ENCODE data around the gene NUP210.

NUP210 gene

DNA sequence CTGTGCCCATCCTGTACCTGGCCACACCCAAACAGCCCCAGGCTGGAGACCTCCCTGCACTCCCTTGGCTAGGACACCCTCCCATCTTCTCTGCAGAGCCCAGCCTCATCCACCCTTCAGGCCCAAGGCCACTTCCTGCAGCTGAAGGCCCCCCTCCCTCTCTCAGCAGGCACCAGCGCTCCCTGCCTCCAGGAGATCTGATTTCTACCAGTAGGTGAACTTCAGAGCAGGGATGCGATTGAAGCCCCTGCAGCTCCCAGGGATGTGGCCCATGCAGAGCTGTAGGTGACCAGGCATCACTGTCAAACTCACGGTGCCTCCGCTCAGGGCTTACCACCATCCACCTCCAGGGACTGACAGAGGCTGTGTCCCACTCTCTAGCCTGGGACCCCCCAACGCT lies 96.3 kb downstream of the NUP210 start:
- DNase-seq (ENCODE audit: low read depth in 3 of 3) = no peak

DNA sequence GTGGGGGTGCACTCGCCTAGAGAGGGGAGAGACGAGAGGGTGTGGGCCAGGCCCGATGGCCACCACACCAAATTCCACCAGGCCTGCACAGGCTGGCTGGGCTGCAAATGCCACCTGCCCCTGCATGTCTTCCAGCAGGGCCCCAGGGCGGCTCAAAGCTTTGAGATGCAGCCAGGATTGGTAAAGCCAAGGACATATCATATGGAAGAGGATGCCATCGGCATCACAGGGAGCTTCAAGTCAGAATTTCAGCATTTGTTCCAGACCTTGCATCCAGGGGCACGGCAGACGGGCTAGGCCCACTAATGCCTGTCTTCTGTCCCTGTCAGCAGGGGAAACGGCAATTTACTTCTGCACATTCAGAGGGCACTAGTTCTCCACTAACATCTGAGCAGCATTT lies 97.8 kb downstream of the NUP210 start:
- DNase-seq (ENCODE audit: low read depth in 3 of 3) = no peak

DNA sequence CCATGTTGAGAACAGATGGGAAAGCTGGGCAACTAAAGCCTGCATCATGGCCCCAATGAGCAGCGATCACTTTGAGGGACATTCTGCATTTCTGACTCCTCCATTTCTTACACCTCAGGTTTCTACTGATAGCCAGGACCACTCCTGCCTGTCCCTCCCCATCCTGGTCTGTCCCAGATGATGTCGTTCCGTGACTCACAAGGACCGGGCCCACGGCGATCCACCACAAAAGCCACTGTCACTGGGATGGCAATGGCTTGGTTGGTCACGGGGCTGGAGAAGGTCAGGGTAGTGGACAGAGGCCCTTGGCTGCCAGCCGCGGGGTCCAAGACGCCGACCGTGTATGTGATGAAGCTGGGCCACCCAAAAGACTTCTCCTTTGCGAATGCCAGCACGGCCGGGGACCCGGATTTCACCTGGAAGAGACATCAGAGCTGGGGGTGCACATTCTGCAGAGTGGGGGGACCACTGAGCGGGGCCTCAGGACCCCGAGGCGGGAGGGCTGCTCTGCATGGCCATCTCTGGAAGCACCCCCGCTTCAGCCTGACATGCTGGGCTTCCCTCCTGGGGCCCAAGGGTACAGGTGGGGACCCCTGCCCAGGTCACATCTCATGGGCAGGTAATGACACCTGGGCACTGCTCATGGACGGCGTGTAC lies 100.4 kb downstream of the NUP210 start:
- DNase-seq (ENCODE audit: low read depth in 3 of 3) = no peak

DNA sequence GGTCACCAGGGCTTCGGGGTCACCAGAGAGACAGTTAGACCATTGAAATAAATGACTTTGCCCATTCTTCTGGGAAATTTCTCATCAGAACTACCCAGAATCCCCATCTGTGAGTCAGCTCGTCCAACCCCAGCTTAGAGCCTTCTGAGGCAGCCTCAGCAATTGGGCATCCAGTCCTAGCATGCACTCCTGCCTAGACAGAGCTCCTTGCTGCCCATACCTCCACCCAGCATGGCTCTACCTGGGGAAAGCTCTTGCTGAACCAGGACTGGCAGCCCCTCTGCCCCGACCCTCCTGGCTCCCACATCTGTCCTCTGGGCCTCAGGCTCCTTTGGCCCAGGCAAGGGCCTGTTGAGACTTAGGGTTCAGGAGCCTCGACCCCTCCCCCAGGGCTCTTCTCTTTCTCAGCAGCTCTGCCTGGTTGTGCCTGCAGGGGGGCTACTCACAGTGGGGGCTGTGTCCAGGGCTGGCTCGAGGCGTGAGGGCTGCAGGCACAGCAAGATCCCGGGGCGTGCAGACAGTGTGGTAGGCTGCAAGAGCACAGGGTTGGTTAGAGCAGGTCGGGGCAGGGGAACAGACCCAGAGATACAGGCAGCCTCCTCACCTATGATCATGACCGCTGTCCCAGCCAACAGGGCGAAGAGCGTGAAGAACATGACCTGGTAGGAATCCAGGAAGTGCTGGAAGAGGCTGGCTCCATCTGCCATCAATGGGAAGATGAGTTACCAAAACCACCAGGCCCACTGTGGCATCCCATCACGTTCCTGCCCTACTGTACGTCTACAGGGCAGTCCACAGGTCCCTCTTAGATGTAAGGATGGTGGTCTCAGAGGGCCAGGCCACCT lies 101.3 kb downstream of the NUP210 start:
- DNase-seq (ENCODE audit: low read depth in 3 of 3) = no peak

DNA sequence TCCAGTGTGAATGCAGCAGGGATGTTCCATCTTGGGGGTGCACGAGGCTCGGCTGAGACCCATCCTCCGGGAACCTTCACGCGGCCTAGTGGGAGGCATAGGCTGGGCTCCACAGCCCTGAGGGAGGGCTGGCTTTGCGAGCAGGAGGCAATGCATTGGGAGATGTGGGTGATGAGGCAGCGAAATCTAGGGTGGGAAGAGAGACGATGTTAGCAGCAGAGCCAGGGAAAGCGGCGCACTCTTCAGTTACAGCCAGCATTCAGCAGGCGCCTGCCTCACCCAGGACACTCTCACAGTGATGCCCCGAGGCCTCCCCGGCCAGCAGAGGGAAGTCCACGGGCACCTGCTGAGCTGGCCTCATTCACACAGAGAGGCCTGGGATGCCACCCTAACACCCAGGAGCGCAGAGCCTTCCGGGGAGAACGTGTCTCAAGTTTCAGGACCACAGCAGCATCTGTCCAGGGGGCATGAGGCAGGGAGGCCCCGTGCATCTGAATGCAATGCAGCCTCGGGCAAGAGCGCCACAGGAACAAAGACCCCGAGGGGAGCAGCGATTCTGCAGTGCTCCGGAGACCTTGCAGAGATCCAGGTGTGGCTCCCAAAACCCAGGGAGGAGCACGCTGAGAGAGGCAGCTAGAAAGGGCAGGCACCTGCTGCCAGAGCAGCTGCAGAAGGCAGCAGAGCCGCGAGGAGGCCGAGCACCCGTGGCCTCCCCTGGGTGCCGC lies 102.4 kb downstream of the NUP210 start:
- DNase-seq (ENCODE audit: low read depth in 3 of 3) = no peak

DNA sequence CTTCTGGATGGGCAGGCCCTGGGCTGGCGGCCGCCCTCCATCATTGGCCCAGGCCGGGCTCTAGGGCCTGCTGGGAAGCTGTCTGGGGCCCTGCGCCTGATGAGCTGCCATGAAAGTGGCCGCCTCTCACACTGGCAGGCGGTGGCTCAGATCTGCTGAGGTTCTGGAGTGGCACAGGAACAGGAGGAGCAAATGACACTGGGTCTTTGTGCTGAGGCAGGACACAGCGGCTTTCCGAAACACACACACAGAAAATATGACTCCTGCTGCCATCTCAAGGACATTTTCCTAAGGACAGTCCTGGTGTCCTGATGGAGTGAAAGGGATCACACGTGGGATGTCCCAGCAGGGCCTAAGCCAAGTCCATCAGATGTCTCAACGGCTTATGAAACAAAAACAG lies 103.5 kb downstream of the NUP210 start:
- no peak for DNase-seq (ENCODE audit: low read depth in 3 of 3)

DNA sequence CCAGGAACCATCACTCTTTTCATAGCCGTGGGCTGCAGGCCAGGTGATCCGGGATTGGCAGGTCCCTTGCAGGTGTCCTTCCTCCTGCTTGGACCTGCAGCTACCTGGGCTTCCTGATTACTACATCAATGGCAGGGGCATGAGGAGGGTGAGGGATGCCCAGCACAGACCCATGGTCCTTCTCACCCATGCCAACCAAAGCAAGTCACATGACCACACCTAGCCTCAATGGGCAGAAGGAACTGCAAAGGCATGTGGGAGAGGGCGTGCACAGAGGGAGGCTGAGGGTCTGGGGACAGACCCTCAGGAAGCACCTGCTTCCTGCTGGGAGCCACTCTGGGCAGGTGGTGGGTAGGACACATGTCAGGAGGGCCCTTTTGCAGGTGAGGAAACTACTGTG lies 105.2 kb downstream of the NUP210 start:
- no peak for DNase-seq (ENCODE audit: low read depth in 3 of 3)

DNA sequence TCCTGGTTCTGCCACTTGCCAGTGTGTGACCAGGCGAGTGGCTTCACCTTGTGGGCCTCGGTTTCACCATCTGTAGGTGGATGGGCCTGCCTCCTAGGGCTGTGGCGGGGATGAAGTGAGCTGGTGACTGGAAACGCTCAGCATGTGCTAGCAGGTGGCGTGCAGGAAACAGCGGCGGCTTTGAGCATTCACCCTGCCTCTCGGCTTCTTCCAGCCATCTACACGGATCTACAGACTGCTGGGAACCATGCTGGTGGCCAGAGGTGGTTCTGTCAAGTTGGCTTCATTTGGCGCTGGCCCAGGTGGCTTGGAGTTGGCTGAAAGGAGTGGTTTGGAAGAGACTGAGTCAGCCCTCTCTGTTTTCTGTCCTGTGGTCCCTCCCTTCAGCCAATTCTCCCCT lies 106.3 kb downstream of the NUP210 start:
- no peak for DNase-seq (ENCODE audit: low read depth in 3 of 3)

DNA sequence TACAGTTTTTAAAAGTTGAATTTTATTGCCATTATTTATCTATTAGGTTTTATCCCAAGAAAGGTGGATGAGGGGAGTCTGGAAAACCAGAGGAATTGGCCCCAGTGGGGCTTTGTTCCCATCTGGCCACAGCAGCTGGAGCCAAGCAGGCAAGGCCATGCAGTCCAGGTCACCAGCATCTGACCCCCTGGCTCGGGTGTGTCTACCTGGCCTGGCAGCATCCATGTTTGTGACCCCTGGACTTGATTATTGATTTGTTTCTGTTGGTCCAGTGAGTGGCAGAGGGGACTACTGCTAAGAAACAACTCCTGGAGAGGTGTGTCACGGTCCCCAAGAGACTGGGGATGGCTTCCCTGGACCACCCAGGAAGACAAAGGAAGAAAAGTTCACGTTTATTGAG lies 111.1 kb downstream of the NUP210 start:
- no peak for DNase-seq (ENCODE audit: low read depth in 3 of 3)

DNA sequence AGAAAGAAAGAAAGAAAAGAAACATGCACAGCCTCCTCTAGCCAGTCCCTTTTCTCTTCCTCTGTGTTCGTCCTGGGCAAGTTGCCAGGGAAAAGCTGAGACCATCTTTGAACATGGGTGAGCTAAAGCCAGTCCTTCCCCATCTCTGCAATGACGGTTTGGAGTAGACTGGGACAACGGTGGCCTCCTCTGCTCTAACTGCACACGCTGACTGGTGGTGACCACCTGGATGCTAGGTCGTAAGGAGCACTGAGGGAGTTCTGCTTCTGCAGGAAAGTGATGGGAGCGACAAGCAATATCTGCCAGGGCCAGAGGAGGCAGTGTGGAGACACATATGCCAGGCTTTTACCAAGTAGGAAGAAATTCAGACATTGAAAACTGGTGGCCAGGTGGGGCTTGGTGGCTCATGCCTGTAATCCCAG lies 111.7 kb downstream of the NUP210 start:
- DNase-seq (ENCODE audit: low read depth in 3 of 3) = no peak

DNA sequence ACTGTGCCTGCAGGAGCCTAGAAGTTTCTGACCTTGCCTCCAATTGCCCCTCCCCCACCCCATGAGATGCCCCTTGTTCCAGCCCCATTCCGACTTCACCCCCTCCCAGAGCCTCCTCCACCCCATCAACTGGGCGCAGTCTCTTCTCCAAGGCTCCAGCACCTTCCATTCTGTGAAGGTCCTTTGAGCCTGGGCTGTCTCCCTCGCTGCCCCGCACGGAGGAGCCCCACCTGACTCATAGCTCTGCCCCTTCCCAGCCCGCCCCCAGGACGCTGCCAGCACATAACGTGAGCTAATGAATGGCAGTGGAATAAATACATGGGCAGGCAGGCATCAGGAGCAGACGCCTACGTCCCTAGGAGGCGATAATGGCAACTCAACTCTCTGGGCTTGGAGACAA lies 113.1 kb downstream of the NUP210 start:
- DNase-seq (ENCODE audit: low read depth in 3 of 3) = no peak

DNA sequence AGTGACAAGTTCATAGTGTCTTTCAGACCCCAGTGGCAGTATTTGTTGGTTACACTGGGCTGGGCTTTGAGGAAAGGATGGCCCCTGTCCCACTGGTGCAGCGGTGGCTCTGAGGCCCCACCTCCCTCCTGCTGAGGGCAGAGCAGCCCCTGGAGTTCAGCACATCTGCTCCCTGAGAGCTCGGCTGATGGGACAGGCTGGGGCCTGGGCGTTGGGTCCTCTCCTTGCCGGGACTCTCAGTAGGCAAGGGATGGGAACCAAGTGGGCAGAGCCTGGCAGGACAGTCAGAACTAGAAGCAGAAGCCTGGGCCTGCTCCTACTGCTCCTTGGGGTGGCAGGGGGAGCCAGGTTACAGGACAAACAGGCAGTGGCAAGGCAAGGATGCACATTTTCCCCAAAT lies 114.5 kb downstream of the NUP210 start:
- no peak for DNase-seq (ENCODE audit: low read depth in 3 of 3)

DNA sequence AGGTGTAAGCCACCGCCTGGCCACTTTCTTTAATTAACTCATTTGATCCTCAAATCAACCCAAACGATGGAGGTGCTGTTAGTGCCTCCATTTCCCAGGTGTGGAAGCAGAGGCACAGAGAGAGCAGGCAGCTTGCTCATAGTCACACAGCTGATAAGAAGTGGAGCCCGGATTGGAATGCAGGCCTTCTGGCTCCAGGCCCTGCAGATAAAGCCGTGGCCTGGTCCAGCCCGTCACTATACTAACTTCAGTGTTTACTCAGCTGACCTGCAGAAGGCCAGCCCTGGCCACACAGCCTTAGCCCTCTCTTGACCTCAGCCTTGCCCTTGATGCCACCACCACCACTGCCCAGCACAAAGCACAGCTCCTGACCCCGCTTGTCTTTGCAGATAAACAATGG lies 116.7 kb downstream of the NUP210 start:
- no peak for DNase-seq (ENCODE audit: low read depth in 3 of 3)

DNA sequence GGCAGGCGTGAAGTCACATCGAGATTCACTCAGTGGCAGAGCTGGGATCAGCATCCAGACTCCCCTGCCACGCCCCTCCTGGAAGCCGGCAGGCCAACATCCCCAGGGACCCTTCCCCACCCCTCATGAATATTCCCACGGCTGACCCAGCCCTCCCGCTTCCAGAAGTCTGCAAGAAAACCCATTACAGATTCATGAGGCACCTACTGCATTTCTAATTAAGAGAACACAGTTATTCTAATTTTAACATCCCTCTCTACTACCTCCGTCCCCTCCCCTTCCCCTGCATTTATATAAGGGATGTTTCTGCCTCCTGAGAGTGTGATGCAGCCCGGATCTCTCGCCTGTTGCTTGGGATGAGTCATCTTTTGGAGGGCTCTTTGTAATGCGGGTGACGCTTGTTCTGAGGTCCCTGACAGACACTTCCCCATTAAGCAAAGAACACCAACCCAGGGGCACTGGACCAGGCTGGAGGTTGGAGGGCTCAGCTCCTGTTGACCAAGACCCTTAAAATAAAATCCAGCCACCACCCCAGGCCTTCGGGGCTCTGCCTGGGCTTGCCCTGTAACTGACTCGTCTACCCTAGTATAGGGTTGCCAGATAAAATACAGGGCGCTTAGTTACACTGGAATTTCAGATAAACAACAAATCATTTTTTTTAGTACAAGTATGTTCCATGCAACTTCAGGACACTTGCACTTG lies 118.7 kb downstream of the NUP210 start:
- DNase-seq (ENCODE audit: low read depth in 3 of 3) = no peak

DNA sequence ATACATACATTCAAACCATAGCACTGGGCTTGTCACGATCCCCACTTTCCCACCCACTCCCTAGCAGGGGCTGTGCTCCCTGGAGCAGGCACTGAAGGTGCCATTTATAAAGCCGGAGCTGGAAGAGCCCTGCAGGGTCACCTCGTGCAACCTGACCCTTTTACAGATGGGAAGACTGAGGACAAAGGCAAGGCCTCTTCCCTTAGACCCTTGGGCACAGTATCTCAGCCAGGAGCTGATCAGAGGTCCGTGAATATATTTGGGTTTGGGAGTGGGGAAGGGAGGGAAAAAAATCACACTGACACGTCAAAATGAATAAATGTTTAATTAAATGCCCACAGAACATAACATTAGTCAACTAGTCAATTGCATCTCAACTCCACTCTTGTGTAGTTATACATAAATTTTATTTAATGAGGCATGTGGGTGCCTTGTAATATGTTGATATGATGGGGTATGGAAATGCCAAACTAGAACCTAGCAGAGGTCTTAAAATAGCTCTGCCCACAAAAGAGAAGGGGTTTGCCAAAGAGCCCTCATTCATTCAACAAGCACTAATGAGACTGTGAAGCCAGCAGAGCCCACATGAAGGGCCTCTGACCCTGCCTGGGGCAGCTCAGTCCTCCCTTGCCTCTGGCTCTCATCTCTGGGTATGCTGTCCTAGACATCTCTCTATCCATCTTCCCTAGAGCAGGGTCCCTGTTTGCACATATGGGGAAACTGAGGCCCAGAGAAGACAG lies 119.4 kb downstream of the NUP210 start:
- DNase-seq (ENCODE audit: low read depth in 3 of 3) = no peak

DNA sequence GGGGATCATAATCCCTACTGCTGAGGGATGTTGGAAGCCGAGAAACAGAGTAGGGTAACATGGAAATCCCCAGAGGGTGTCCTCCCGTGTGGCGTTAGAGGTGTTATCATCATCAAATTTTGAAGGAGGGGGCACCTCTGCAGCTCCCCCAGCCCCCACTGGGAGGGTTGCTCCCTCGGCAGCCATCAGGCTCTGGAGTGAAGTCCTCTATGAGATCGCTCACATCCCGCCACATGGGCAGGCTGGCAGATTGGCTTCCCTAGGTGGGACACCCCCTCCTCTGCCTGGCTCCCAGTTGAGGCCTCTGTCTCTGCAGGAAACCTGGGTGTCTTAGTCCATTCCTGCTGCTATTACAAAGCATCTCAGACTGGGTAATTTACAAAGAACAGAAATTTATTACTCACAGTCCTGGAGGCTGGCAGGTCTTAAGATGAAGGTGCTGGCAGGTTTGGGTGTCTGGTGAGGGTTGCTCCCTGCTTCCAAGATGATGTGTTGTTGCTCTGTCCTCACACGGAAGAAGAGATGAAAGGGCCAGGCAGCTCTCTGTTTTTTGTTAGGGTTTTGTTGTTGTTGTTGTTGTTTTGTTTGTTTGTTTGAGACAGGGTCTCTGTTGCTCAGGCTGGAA lies 120.5 kb downstream of the NUP210 start:
- no peak for DNase-seq (ENCODE audit: low read depth in 3 of 3)

DNA sequence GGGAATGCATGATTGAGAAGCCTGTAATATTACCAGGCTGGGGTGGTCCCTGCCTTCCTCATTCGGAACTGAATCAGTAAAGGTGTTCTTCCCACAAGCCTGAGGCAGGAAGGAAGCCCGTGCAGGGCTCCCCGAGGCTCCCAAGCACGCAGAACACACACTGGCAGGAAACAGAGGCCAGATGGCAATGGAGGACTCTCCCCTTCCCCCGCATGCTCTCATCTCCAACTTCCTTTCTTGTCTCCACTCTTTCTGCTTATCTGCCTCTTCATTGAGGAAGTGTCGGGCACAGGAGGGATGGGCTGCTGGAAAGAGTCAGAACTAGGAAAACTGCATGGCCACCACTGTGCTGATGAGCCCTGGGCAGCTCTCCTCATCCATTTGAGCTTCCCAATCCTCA lies 123.5 kb downstream of the NUP210 start:
- no peak for DNase-seq (ENCODE audit: low read depth in 3 of 3)

DNA sequence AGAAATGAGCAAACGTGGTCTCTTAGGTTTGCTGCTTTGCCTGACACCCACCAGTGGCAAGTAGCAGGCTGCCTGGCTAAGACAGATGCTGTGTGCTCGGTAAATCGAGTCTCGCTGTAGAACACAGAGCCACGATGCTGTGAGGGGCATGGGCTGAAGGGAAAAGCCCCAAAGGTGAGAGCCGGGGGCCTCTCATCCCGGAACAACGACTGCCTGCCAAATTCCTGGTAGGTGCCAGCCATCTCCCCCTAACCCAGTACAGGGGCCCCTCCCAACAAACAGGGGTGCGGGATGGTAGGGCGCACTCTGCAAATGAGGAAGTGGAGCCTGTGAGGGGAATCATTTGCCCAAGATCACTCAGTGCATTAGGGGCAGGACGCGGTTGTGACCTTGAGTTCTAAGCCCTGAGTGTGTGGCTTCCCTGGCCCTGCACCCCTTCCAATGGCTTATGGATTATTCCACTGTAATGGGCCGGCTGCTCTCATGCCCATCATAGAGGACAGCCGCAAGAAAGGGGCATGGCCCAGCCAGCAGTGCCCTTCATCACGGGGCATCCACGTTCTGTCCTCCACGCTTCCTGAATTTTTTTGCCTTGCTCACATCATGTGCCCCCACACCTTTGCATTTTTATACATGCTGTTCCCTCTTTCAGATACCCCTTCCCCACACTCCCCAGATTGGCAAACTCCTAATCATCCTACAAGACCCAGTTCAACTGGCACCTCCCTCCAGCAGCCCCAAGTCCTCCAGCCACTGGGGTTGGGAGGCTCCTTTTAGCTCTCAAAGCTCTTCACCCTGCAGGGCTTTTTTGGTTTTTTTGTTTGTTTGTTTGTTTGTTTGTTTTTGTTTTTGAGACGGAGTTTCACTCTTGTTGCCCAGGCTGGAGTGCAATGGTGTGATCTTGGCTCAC lies 125.4 kb downstream of the NUP210 start:
- no peak for DNase-seq (ENCODE audit: low read depth in 3 of 3)

DNA sequence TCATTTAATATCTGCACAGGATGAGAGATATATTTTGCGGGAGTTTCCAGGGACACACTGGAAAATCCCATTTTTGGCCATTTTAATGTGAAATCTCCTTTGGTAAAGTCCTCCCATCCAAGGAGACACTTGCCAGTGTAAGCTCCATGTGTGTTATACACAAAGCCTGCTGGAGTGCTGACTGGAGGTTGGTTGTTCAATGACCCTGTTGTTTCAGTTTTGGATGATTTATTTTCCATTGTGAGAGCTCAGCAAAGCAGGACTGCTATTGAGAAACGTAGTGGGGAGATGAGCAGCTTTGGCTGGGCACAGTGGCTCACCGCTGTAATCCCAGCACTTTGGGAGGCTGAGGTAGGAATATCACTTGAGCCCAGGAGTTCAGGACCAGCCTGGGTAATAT lies 127.7 kb downstream of the NUP210 start:
- no peak for DNase-seq (ENCODE audit: low read depth in 3 of 3)

DNA sequence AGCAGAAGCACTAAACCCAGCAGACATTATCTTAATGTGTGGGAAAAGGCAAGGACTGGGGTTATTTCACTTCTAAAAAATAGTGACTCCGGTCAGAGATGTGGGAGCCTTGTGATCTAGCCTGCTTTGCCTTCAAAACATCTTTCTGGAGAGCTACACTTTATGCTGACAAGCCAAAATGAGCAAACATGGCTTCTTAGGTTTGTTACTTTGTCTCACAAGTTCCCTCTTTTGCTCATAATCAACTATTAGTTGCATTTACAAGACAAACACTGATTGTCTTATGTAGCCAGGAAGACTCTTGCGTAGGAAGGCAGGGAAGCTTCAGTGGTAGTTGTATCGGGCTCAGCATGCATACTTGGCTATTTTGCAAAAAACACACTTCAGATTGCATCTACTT lies 129.2 kb downstream of the NUP210 start:
- DNase-seq (ENCODE audit: low read depth in 3 of 3) = no peak
